ENCODE measurements around the gene ECHDC3.

DNA sequence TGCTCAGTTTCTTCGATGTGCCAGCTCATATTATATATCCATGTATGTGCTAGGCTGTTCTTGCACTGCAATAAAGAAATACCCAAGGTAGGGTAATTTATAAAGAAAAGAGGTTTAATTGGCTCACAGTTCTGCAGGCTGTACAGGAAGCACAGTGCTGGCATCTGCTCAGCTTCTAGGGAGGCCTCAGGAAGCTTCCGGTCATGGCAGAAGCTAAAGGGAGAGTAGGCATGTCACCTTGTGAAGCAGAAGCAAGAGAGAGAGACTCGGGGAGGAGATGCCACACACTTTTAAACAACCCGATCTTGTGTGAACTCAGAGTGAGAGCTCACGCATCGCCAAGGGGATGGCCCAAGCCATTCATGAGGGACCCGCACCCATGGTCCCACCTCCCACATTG, 13.8 kb upstream of the ECHDC3 start:
- TF ChIP-seq, protein P1, sequence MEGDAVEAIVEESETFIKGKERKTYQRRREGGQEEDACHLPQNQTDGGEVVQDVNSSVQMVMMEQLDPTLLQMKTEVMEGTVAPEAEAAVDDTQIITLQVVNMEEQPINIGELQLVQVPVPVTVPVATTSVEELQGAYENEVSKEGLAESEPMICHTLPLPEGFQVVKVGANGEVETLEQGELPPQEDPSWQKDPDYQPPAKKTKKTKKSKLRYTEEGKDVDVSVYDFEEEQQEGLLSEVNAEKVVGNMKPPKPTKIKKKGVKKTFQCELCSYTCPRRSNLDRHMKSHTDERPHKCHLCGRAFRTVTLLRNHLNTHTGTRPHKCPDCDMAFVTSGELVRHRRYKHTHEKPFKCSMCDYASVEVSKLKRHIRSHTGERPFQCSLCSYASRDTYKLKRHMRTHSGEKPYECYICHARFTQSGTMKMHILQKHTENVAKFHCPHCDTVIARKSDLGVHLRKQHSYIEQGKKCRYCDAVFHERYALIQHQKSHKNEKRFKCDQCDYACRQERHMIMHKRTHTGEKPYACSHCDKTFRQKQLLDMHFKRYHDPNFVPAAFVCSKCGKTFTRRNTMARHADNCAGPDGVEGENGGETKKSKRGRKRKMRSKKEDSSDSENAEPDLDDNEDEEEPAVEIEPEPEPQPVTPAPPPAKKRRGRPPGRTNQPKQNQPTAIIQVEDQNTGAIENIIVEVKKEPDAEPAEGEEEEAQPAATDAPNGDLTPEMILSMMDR (conservative IDR thresholded peaks at IDR 0.05; ENCODE audit: low read depth, low read length), result no peak
- TF ChIP-seq CEBPB (IDR thresholded peaks at IDR 0.05; ENCODE audit: low read depth, low read length) (no peak), POLR2A (IDR thresholded peaks at IDR 0.05; ENCODE audit: low read depth, low read length) (no peak)

Data from IMR-90 (cell line).